GM19455 (cell line): Measurements from ENCODE around the gene MARCHF6.
A peak's percentile ranks its signal among the peaks of the same experiment; 100 is the strongest.
"Not testable (repeated sequence)": the region's sequence is repeated elsewhere in the genome, so short reads cannot be mapped to it uniquely, and the experiment has no call there.

Experiments
- ATAC-seq: cut with Tn5 transposase; IDR thresholded peaks from one replicate; pipeline ENCODE4 v1.9.1; 2021; ENCODE audit not compliant: unreplicated experiment

MARCHF6 gene

GRCh38 chr5:10344461-10345106, 8.9 kb upstream of the MARCHF6 start:
- ATAC-seq = not testable (repeated sequence)

- ATAC-seq = no peak
These were observed 5.2 kb upstream of the MARCHF6 start for GRCh38 chr5:10348258-10348657.

GRCh38 chr5:10351199-10351905, 2.1 kb upstream of the MARCHF6 start:
- ATAC-seq = no peak

GRCh38 chr5:10351919-10352318, 1.6 kb upstream of the MARCHF6 start:
- ATAC-seq = no peak

GRCh38 chr5:10352430-10353240, 860 bp upstream of the MARCHF6 start:
- ATAC-seq = peak; percentile 17

GRCh38 chr5:10354048-10354872, 765 bp downstream of the MARCHF6 start:
- ATAC-seq = peak; percentile 24

GRCh38 chr5:10355071-10355889, 1.8 kb downstream of the MARCHF6 start:
- no peak for ATAC-seq

- ATAC-seq = no peak
These were observed 5.5 kb downstream of the MARCHF6 start for GRCh38 chr5:10358999-10359398.

GRCh38 chr5:10360686-10361085, 7.2 kb downstream of the MARCHF6 start:
- no peak for ATAC-seq

GRCh38 chr5:10363519-10364185, 10.2 kb downstream of the MARCHF6 start:
- ATAC-seq = no peak

GRCh38 chr5:10364186-10364689, 10.7 kb downstream of the MARCHF6 start:
- no peak for ATAC-seq

GRCh38 chr5:10365782-10366181, 12.3 kb downstream of the MARCHF6 start:
- ATAC-seq = no peak

- ATAC-seq = no peak
These were observed 13.1 kb downstream of the MARCHF6 start for GRCh38 chr5:10366310-10367272.

- ATAC-seq = no peak
These were observed 14.1 kb downstream of the MARCHF6 start for GRCh38 chr5:10367579-10367978.

GRCh38 chr5:10370931-10371330, 17.4 kb downstream of the MARCHF6 start:
- no peak for ATAC-seq

GRCh38 chr5:10371369-10371768, 17.9 kb downstream of the MARCHF6 start:
- not testable (repeated sequence) for ATAC-seq

- no peak for ATAC-seq
These were observed 19.5 kb downstream of the MARCHF6 start for GRCh38 chr5:10372726-10373709.
